OCI-LY7 (cell line): ENCODE results near the gene SNAP25. TPM values are rescaled to one million over a fixed set of nuclear protein-coding genes. Genes with fewer than 3 reads are reported as not detected.

Source experiments
- BruUV-seq: library from RNA; stranded (reverse); fragments of 400-500 nt; replicated peaks from 2 replicates; lab custom pipeline; 2021; lab: Mats Ljungman, UMichigan
- CTCF ChIA-PET: fragments of 300-600 bp; sonication (Branson Sonifier 250); formaldehyde crosslinking; loops from one replicate; lab custom pipeline; 2022; ENCODE audit warnings: antibody characterized with exemption; ENCODE audit not compliant: unreplicated experiment; lab: Charles Lee
- POLR2A ChIA-PET: fragments of 300-600 bp; sonication (Branson Sonifier 250); formaldehyde crosslinking; loops from one replicate; lab custom pipeline; 2022; ENCODE audit warnings: antibody characterized with exemption; lab: Charles Lee
- DNase-seq: peaks from one replicate; pipeline ENCODE4 v3.0.0-alpha.2; 2015; ENCODE audit warnings: low spot score
- H2AFZ ChIP-seq: fragments of 200-600 bp; sonication (generic), shearing (Covaris generic); 2 replicates; pipeline ENCODE4 v1.6.1; 2014; ENCODE audit warnings: mild to moderate bottlenecking, antibody characterized with exemption, low read length, moderate library complexity
- H3K27ac ChIP-seq: fragments of 200-600 bp; sonication (generic); 2 replicates; pipeline ENCODE4 v1.5.1; 2014; ENCODE audit warnings: mixed run types, low read depth, mild to moderate bottlenecking, moderate library complexity, low read length, inconsistent platforms; ENCODE audit not compliant: poor library complexity, severe bottlenecking
- H3K36me3 ChIP-seq: fragments of 200-600 bp; sonication (generic); 2 replicates; pipeline ENCODE4 v1.6.1; 2014; ENCODE audit warnings: mild to moderate bottlenecking, antibody characterized with exemption, low read length, moderate library complexity, mixed read lengths; ENCODE audit not compliant: insufficient read depth
- H3K4me1 ChIP-seq: fragments of 200-600 bp; sonication (generic); 2 replicates; pipeline ENCODE4 v1.5.1; 2014; ENCODE audit warnings: mild to moderate bottlenecking, low read length; ENCODE audit not compliant: insufficient read depth, poor library complexity, severe bottlenecking
- H3K4me2 ChIP-seq: fragments of 200-600 bp; sonication (generic); 2 replicates; pipeline ENCODE4 v1.6.1; 2014; ENCODE audit warnings: mild to moderate bottlenecking, low read length
- H3K4me3 ChIP-seq: fragments of 200-600 bp; sonication (generic); 2 replicates; pipeline ENCODE4 v1.5.1; 2014; ENCODE audit warnings: mild to moderate bottlenecking, low read depth, low read length; ENCODE audit not compliant: poor library complexity, severe bottlenecking
- H3K79me2 ChIP-seq: fragments of 200-600 bp; sonication (generic); 2 replicates; pipeline ENCODE4 v1.6.1; 2016; ENCODE audit warnings: low read depth, mild to moderate bottlenecking, low read length, moderate library complexity, mixed read lengths; ENCODE audit not compliant: insufficient read depth
- H3K9me2 ChIP-seq: fragments of 200-600 bp; sonication (generic); 2 replicates; pipeline ENCODE4 v1.6.1; 2016; ENCODE audit warnings: mild to moderate bottlenecking, low read length, mixed read lengths; ENCODE audit not compliant: insufficient read depth
- H3K9me3 ChIP-seq: fragments of 200-600 bp; sonication (generic); 2 replicates; pipeline ENCODE4 v1.6.1; 2014; ENCODE audit warnings: mild to moderate bottlenecking, mixed run types, low read length, mixed read lengths
- H4K20me1 ChIP-seq: fragments of 200-600 bp; sonication (generic); 2 replicates; pipeline ENCODE4 v1.6.1; 2014; ENCODE audit warnings: mild to moderate bottlenecking, antibody characterized with exemption, low read length, moderate library complexity, mixed read lengths; ENCODE audit not compliant: insufficient read depth
- CTCF ChIP-seq: fragments of 200-600 bp; sonication (generic); conservative IDR thresholded peaks from 2 replicates; pipeline ENCODE4 v1.5.1; 2014; ENCODE audit warnings: mild to moderate bottlenecking, antibody characterized with exemption, low read length, moderate library complexity, mixed read lengths
- EZH2phosphoT487 ChIP-seq: fragments of 200-600 bp; sonication (generic); IDR thresholded peaks from 2 replicates; pipeline ENCODE4 v1.6.1; 2018; ENCODE audit warnings: low read depth, borderline replicate concordance, mild to moderate bottlenecking, mixed run types, antibody characterized with exemption, low read length, moderate library complexity, mixed read lengths
- intact Hi-C: fragments of 100-400 bp; cut with micrococcal nuclease; formaldehyde crosslinking; loops from one replicate; pipeline ENCODE4 v1.10.0; 2022; ENCODE audit not compliant: unreplicated experiment
- total RNA-seq, 2 experiments: library from RNA; depleted of rRNA in 1 of 2; stranded (reverse); fragments of >200 nt in 1 of 2; shearing (Covaris generic) in 1 of 2; gene quantifications; 2 replicates each; pipeline ENCODE4 v1.2.3, GENCODE V29; 2014 to 2022

The SNAP25 gene
- total RNA-seq, 2 experiments from 2014 or later: not detected

DNA sequence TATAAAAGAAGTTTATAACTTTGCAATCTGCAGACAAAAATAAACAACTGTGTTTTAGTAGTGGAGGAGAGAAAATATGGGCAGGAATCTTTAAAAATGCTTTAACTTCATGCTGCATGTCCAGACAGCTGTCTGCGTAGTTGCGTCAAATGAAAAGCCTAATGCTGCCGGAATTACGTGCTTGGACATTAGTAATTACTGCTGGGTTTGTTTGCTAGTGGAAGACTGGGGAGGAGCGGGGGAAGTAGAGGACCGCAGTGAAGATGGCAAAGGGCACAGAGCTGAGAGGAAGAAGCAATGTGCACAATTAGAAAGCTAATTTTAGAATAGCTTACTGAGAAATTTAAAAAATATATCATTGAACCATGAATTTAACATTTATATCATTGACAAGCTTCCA is 2.4 kb downstream of the SNAP25 start:
- POLR2A ChIA-PET: no interaction called here

GRCh38 chr20:10225439-10226060 is 6.9 kb downstream of the SNAP25 start:
- Histone ChIP-seq H3K9me3 (no peaks in the 10 kb centered on the region), H2AFZ (no peak overlapping the region), H3K4me2 (no peak overlapping the region), H4K20me1 (no peaks in the 10 kb centered on the region), H3K27ac (no peak overlapping the region), H3K79me2 (no peaks in the 10 kb centered on the region), H3K4me1 (no peaks in the 10 kb centered on the region), H3K9me2 (no peaks in the 10 kb centered on the region), H3K4me3 (no peak overlapping the region), H3K36me3 (no peaks in the 10 kb centered on the region)
- intact Hi-C loops: loop anchor here (10.0 kb wide), 1 partner anchor 251 kb away; no protein-coding TSS in a partner anchor
- POLR2A ChIA-PET: interaction anchor here (1.2 kb wide), 1 partner anchor 12 kb away, joined by 3 read pairs; no protein-coding TSS in a partner anchor
- CTCF ChIA-PET: no interaction called here
- DNase-seq: peak; percentile 5
- TF ChIP-seq EZH2phosphoT487: no peak
- TF ChIP-seq CTCF: peak; percentile 64
- BruUV-seq: no TSS peak

More for the DNA sequence above, 2.4 kb downstream of the SNAP25 start:
- Histone ChIP-seq H3K9me2 (no peaks in the 10 kb centered on the region), H3K36me3 (no peaks in the 10 kb centered on the region), H3K4me1 (no peaks in the 10 kb centered on the region), H3K27ac (no peak overlapping the region), H3K79me2 (no peaks in the 10 kb centered on the region), H2AFZ (no peak overlapping the region), H3K9me3 (no peaks in the 10 kb centered on the region), H4K20me1 (no peaks in the 10 kb centered on the region), H3K4me2 (no peak overlapping the region), H3K4me3 (no peak overlapping the region)
- TF ChIP-seq EZH2phosphoT487: no peak
- TF ChIP-seq CTCF: no peak
- intact Hi-C loops: loop anchor here (10.0 kb wide), 1 partner anchor 246 kb away; no protein-coding TSS in a partner anchor
- no peak for DNase-seq
- BruUV-seq: no TSS peak
- CTCF ChIA-PET: no interaction called here

DNA sequence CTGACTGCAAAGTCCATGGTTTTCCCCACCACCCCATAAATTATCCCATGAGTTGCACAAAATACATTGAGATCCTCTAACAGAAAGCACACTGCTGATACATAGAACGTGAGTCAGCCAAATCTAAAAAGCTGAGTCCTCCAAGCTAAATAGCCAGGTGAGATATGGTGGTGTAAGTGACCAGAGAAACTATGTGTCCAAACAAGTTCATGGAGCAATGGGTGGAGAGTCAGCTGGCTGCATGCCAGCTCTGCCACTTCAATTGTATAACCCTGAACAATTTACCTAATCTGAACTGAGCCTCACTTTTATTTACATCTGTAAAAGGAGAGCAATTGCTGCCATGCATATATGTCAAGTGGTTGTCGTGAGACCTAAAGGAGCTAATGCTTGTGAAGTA is 9.7 kb downstream of the SNAP25 start:
- H3K36me3 ChIP-seq: no peaks in the 10 kb centered on the region
- H3K27ac ChIP-seq: no peak overlapping the region
- no peaks in the 10 kb centered on the region for H3K4me1 ChIP-seq
- DNase-seq: no peak
- no peaks in the 10 kb centered on the region for H3K79me2 ChIP-seq
- ChIA-PET CTCF (no interaction called here), POLR2A (no interaction called here)
- H3K4me3 ChIP-seq: no peak overlapping the region
- H3K4me2 ChIP-seq: no peak overlapping the region
- H3K9me3 ChIP-seq: no peaks in the 10 kb centered on the region
- H4K20me1 ChIP-seq: no peaks in the 10 kb centered on the region
- intact Hi-C loops: loop anchor here (10.0 kb wide), 1 partner anchor 254 kb away; no protein-coding TSS in a partner anchor
- TF ChIP-seq EZH2phosphoT487 (no peak), CTCF (no peak)
- BruUV-seq: no TSS peak
- H2AFZ ChIP-seq: no peak overlapping the region
- H3K9me2 ChIP-seq: no peaks in the 10 kb centered on the region
